ENCODE results near the gene CASK. TPM values are rescaled to one million over a fixed set of nuclear protein-coding genes. Genes with fewer than 3 reads are reported as not detected.

The CASK gene
- total RNA-seq, 2 experiments from 2014 or later: 39.9 to 44.6 TPM

DNA sequence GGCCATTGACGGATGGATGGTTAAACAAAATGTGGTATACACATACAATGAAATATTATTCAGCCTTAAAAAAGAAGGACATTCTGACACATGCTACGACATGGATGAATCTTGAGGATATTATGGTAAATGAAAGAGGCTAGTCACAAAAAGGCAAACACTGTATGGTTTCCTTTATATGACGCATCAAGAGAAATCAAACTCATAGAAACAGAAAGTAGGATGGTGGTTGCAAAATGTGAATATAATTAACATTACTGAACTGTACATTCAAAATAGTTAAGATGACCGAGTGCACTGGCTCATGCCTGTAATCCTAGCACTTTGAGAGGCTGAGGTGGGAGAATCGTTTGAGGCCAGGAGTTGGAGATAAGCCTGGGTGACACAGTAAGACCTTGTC is 9.5 kb upstream of the CASK start:
- Mint-ChIP-seq H3K4me1 (ENCODE audit: low read depth) (peaks cover 5% of the 10 kb centered on the region), H3K27ac (no peak overlapping the region), H3K36me3 (ENCODE audit: low read depth) (no peaks in the 10 kb centered on the region), H3K4me3 (no peak overlapping the region), H3K27me3 (no peaks in the 10 kb centered on the region), H3K9me3 (no peaks in the 10 kb centered on the region)
- DNase-seq: peak in 1 of 14 experiments; percentile 36
- Histone ChIP-seq H3K27ac (ENCODE audit: low read depth in 1 of 2, low read length in 2 of 2) (no peak overlapping the region), H3K9me3 (ENCODE audit: control insufficient read depth in 1 of 2, insufficient read depth in 1 of 2, low read length in 2 of 2) (no peaks in the 10 kb centered on the region), H3K4me1 (ENCODE audit: insufficient read depth, low read length) (peaks cover 13% of the 10 kb centered on the region), H3K27me3 (ENCODE audit: control insufficient read depth in 1 of 2, insufficient read depth in 2 of 2, low read length in 2 of 2) (no peaks in the 10 kb centered on the region), H3K36me3 (ENCODE audit: insufficient read depth, low read length) (no peaks in the 10 kb centered on the region), H3K4me3 (ENCODE audit: low read length) (no peak overlapping the region)
- ATAC-seq (ENCODE audit: poor library complexity): no peak
- intact Hi-C loops (cut with DNase I, micrococcal nuclease): no loop called here
- ChIA-PET CTCF (interaction anchor here (1.0 kb wide), 1 partner anchor 151 kb away, joined by 3 read pairs; no protein-coding TSS in a partner anchor), POLR2A (interaction anchor here (1.1 kb wide), 1 partner anchor 9 kb away, joined by 3 read pairs; no protein-coding TSS in a partner anchor)
- TF ChIP-seq, protein P1, sequence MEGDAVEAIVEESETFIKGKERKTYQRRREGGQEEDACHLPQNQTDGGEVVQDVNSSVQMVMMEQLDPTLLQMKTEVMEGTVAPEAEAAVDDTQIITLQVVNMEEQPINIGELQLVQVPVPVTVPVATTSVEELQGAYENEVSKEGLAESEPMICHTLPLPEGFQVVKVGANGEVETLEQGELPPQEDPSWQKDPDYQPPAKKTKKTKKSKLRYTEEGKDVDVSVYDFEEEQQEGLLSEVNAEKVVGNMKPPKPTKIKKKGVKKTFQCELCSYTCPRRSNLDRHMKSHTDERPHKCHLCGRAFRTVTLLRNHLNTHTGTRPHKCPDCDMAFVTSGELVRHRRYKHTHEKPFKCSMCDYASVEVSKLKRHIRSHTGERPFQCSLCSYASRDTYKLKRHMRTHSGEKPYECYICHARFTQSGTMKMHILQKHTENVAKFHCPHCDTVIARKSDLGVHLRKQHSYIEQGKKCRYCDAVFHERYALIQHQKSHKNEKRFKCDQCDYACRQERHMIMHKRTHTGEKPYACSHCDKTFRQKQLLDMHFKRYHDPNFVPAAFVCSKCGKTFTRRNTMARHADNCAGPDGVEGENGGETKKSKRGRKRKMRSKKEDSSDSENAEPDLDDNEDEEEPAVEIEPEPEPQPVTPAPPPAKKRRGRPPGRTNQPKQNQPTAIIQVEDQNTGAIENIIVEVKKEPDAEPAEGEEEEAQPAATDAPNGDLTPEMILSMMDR (IDR thresholded peaks at IDR 0.05): no peak

DNA sequence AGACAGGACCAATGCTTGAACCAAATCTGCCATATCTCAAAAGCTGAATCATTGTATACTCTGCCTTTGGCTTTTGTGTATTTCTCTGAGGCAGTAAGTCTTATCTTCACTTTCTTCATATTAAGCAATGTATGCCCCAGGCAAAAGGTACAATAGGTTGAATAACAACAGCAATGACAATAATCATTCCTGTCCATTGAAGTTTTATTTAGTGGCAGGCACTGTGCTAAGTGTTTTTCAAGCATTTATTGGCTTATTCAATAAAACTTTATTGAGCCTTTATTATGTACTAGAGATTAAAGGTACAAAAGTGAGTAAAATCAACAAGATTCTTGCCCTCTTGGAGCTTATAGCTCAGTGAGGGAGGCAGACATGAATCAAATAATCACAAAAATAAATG is 8.2 kb upstream of the CASK start:
- H3K27me3 ChIP-seq (ENCODE audit: control insufficient read depth in 1 of 2, insufficient read depth in 2 of 2, low read length in 2 of 2): no peaks in the 10 kb centered on the region
- H3K36me3 Mint-ChIP-seq (ENCODE audit: low read depth): no peaks in the 10 kb centered on the region
- H3K27ac ChIP-seq (ENCODE audit: low read depth in 1 of 2, low read length in 2 of 2): no peak overlapping the region
- POLR2A ChIA-PET: no interaction called here
- CTCF ChIA-PET: no interaction called here
- intact Hi-C loops (cut with DNase I, micrococcal nuclease): no loop called here
- TF ChIP-seq, protein P1 (IDR thresholded peaks at IDR 0.05): no peak
- H3K4me3 Mint-ChIP-seq: no peak overlapping the region
- no peaks in the 10 kb centered on the region for H3K9me3 Mint-ChIP-seq
- peaks cover 8% of the 10 kb centered on the region for H3K4me1 ChIP-seq (ENCODE audit: insufficient read depth, low read length)
- no peaks in the 10 kb centered on the region for H3K27me3 Mint-ChIP-seq
- DNase-seq (no peak), ATAC-seq (ENCODE audit: poor library complexity) (no peak)
- no peak overlapping the region for H3K27ac Mint-ChIP-seq
- H3K36me3 ChIP-seq (ENCODE audit: insufficient read depth, low read length): no peaks in the 10 kb centered on the region
- H3K4me3 ChIP-seq (ENCODE audit: low read length): no peak overlapping the region
- H3K9me3 ChIP-seq (ENCODE audit: control insufficient read depth in 1 of 2, insufficient read depth in 1 of 2, low read length in 2 of 2): no peaks in the 10 kb centered on the region
- H3K4me1 Mint-ChIP-seq (ENCODE audit: low read depth): peaks cover 4% of the 10 kb centered on the region

DNA sequence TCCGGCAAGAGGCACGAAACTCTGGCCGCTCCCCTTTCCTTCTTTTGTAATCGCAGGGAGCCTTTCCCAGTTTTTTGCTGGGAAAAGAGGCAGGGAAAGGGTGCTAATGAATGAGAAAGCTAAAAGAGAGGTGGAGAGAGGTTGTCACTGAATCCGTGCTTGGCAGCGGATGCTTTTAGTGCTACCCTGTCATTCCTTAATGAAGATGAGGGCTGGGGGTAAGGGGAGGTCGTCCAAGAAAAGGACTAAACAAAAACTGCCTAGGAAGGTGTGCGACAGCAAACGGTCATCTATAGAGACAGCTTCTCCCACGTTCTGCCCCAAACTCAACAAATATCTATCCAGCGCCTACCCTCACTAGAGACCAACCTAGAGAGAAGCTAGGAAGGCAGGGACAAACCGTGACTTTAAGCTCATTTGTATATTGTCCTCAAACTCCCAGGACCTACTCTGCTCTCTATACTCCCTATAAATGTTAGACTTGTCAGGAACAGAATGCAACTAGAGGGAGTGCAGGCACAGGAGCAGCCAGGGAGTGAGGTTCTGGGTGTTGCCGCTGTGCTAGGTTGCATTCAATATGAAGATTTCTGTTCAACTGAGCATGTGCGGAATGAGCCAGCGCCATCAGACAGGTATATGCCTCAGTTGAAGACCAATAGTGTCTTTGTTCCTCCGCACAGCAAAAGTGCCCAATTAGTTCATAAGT is 777 bp upstream of the CASK start:
- ChIA-PET CTCF (no interaction called here), POLR2A (interaction anchor here (1.0 to 1.6 kb wide), 3 partner anchors 9 to 1020 kb away, joined by 3 to 5 read pairs (median 3); no protein-coding TSS in a partner anchor)
- peak overlapping the region; percentile 84 for H3K4me3 ChIP-seq (ENCODE audit: low read length)
- Mint-ChIP-seq H3K9me3 (no peaks in the 10 kb centered on the region), H3K36me3 (ENCODE audit: low read depth) (peaks cover 9% of the 10 kb centered on the region), H3K27ac (peak overlapping the region; percentile 91), H3K4me1 (ENCODE audit: low read depth) (peaks cover 37% of the 10 kb centered on the region), H3K4me3 (peak overlapping the region; percentile 93), H3K27me3 (no peaks in the 10 kb centered on the region)
- ATAC-seq (ENCODE audit: poor library complexity) (peak; percentile 27), DNase-seq (peak in 10 of 14 experiments; percentile 7 to 70 (median 27))
- TF ChIP-seq, protein P1 (IDR thresholded peaks at IDR 0.05): no peak
- H3K27me3 ChIP-seq (ENCODE audit: control insufficient read depth in 1 of 2, insufficient read depth in 2 of 2, low read length in 2 of 2): no peaks in the 10 kb centered on the region
- H3K4me1 ChIP-seq (ENCODE audit: insufficient read depth, low read length): no peaks in the 10 kb centered on the region
- intact Hi-C loops (cut with DNase I, micrococcal nuclease): loop anchor here (5.0 to 10.0 kb wide), 3 partner anchors 49 to 1728 kb away; partner anchors contain the start of gene DDX3X (in 1 of the 2)
- no peaks in the 10 kb centered on the region for H3K9me3 ChIP-seq (ENCODE audit: control insufficient read depth in 1 of 2, insufficient read depth in 1 of 2, low read length in 2 of 2)
- peak overlapping the region; percentile 46 to 68 for H3K27ac ChIP-seq (ENCODE audit: low read depth in 1 of 2, low read length in 2 of 2)
- H3K36me3 ChIP-seq (ENCODE audit: insufficient read depth, low read length): no peaks in the 10 kb centered on the region
